Activated naive CD4-positive, alpha-beta T cell treated with Interleukin-2 at 50 U/mL for 16 hours (primary cell): ENCODE measurements around the gene ARF5.
A peak's percentile ranks its signal among the peaks of the same experiment; 100 is the strongest.

Source experiments
- DNase-seq: peaks from one replicate; pipeline ENCODE4 v3.0.0-alpha.2; 2020

Gene ARF5

GRCh38 chr7:127589896-127590295, 1.7 kb downstream of the ARF5 start:
- DNase-seq = no peak

GRCh38 chr7:127591189-127591588, 3.0 kb downstream of the ARF5 start:
- no peak for DNase-seq

GRCh38 chr7:127591591-127591990, 3.4 kb downstream of the ARF5 start:
- DNase-seq = no peak

GRCh38 chr7:127592550-127592949, 4.3 kb downstream of the ARF5 start:
- no peak for DNase-seq

- DNase-seq = no peak
These were observed 6.3 kb downstream of the ARF5 start for GRCh38 chr7:127594490-127594889.

GRCh38 chr7:127595737-127596136, 7.5 kb downstream of the ARF5 start:
- no peak for DNase-seq

- no peak for DNase-seq
These were observed 10.1 kb downstream of the ARF5 start for GRCh38 chr7:127598318-127598717.

- DNase-seq = no peak
These were observed 12.7 kb downstream of the ARF5 start for GRCh38 chr7:127600885-127601284.

- DNase-seq = no peak
These were observed 20.2 kb downstream of the ARF5 start for GRCh38 chr7:127608446-127608845.

GRCh38 chr7:127609297-127609696, 21.1 kb downstream of the ARF5 start:
- no peak for DNase-seq

- no peak for DNase-seq
These were observed 24.1 kb downstream of the ARF5 start for GRCh38 chr7:127612263-127612662.

- DNase-seq = no peak
These were observed 28.5 kb downstream of the ARF5 start for GRCh38 chr7:127616724-127617123.

- no peak for DNase-seq
These were observed 29.8 kb downstream of the ARF5 start, which contains the start of gene PAX4 for GRCh38 chr7:127618042-127618441. PAX4 (minus strand) TSS chr7:127618142; CDS start chr7:127615928, 2,214 bp downstream.

GRCh38 chr7:127618775-127619174, 30.6 kb downstream of the ARF5 start:
- no peak for DNase-seq

GRCh38 chr7:127619681-127620405, 31.6 kb downstream of the ARF5 start:
- no peak for DNase-seq

GRCh38 chr7:127620406-127621233, 32.4 kb downstream of the ARF5 start:
- no peak for DNase-seq

- DNase-seq = no peak
These were observed 37.1 kb downstream of the ARF5 start for GRCh38 chr7:127625331-127625730.

- no peak for DNase-seq
These were observed 40.2 kb downstream of the ARF5 start for GRCh38 chr7:127628445-127628844.

- DNase-seq = peak; percentile 22
These were observed 41.1 kb downstream of the ARF5 start for GRCh38 chr7:127629268-127629854.

- no peak for DNase-seq
These were observed 44.2 kb downstream of the ARF5 start for GRCh38 chr7:127632276-127632910.

- no peak for DNase-seq
These were observed 47.6 kb downstream of the ARF5 start for GRCh38 chr7:127635659-127636285.

GRCh38 chr7:127638197-127638596, 50.0 kb downstream of the ARF5 start:
- no peak for DNase-seq
